ENCODE data around the gene TUFM.

The TUFM gene

DNA sequence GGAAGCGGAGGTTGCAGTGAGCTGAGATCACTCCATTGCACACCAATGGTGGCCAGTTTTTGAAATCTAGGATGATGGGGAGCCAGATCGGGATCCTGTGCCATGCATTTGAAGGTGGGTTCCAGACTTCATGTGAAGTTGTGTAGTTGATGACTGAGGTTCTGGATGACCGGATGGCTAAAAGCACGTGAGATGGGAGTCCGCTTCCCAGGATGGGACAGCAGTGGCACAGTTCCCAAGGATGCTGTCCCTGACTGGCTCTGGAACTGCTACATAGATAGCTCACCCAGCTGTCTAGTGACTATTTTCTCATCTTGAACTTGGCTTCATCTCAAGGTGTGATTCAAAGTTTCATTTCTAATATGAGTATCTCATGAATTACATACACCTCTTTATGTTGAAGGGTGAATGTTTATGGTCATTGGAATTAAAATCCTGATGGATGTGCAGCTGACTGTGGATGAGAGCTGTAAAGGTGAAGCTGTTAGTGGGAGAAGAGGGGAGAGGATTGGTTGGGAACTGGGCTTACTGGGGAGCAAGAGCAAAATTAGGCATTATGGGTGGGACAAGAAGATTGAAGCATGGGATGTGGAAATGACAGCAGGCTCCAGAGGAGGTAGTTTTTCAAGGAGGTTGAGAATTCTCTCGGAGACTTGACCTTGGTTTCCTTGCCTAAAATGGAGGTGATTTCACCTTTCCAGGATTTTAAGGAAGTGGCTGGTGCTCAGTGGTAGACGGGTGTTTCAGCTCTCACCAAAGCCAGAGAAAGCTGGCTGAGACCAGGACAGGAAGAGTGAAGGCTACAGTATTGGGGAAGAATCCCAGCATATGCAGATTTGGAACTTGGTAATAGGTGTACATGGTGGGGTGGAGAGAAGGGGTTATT lies 8.2 kb downstream of the TUFM start:
- H3K4me3 ChIP-seq (ENCODE audit: low read length), result no peak overlapping the region

DNA sequence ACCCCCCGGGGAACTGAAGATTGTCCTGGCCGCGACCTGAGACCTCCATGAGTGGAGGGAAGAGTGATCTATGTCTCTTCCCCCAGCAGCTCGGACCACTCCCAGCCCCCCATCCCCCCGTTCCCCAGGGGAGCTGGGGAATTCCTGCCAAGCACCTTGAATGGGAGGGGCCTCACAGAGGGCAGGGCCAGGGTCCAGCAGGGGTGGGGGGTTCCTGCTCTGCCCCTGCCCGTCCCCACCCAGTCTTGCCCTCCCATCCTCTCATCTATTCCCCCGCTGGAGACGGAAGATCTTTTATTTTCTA lies 9.4 kb downstream of the TUFM start:
- no peak overlapping the region for H3K4me3 ChIP-seq (ENCODE audit: low read length)
- no peak for TF ChIP-seq ZNF274 (IDR thresholded peaks at IDR 0.05; ENCODE audit: low read depth, low read length)

More for the DNA sequence above, 8.2 kb downstream of the TUFM start:
- no peak for TF ChIP-seq ZNF274 (IDR thresholded peaks at IDR 0.05; ENCODE audit: low read depth, low read length)

DNA sequence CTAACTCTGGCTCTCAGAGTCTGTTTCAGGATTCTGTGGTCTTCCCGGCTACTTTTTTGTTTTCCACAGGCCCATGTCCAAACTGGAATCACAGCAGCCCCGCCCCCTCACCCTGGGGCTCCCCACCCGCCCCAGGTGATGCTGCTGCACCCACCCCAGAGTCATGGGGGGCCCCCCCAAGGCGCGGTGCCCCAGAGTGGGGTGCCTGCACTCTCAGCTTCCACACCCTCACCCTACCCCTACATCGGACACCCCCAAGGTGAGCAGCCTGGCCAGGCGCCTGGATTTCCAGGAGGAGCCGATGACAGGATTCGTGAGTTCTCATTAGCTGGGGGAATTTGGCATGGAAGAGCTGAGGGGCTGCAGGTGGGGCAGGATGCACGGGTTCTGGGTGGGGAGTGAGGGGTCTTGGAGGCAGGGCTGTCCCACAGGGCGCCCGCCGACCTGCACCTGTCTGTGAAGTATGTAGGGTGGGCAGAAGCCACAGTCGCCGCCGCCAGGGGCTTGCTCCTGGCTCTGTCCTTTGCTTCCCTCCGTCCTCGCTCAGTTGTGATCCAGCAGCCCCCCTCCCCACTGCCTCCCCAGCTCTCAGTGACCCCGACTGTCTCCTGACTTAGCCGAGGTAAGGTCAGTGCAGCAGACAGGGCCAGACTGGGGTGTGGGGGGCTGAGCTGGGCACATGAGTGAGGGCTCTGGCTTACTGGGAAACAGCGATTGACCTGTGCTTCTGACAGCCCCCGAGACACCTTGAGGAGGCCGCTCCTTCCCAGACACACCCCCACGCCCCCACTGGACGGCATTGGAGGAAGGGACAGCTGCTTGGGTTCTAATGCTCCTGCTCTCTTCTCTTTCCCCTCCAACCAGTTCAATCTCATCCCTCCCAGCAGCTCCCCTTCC lies 10.0 kb downstream of the TUFM start:
- H3K4me3 ChIP-seq (ENCODE audit: low read length), result no peak overlapping the region
- no peak for TF ChIP-seq ZNF274 (IDR thresholded peaks at IDR 0.05; ENCODE audit: low read depth, low read length)

DNA sequence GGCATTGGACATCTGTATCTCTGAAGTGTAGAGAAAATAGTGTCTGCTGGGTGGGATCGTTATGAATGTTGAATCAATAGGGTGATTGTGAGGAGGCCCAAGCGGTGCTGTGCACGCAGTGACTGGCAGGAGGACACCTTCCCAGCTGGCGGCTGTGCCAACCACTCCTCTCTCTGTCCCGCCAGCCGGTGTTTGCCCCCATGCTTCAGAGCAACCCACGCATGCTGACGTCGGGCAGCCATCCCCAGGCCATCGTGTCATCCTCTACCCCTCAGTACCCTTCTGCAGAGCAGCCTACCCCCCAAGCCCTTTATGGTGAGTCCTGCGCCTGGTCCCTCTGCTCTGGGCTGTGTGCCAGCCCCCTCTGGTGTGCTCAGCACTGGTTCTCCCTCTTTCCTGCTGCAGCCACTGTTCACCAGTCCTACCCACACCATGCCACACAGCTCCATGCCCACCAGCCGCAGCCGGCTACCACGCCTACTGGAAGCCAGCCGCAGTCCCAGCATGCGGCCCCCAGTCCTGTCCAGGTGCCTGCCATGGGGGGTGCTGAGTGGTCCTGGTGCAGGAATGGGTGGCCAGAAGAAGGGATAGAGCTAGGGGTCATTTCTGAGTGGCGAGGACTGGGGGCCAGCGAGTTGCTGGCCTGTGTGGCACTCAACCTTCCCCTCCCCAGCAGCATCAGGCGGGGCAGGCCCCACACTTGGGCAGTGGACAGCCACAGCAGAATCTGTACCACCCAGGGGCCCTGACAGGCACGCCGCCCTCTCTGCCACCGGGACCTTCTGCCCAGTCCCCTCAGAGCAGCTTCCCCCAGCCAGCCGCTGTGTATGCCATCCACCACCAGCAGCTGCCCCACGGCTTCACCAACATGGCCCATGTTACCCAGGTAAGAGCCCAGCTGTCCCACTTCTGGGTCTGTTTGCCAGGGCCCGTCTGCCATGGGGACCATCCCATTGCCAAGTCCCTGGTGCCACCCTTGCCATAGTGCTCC lies 11.0 kb downstream of the TUFM start:
- H3K4me3 ChIP-seq (ENCODE audit: low read length), result no peak overlapping the region
- no peak for TF ChIP-seq ZNF274 (IDR thresholded peaks at IDR 0.05; ENCODE audit: low read depth, low read length)

DNA sequence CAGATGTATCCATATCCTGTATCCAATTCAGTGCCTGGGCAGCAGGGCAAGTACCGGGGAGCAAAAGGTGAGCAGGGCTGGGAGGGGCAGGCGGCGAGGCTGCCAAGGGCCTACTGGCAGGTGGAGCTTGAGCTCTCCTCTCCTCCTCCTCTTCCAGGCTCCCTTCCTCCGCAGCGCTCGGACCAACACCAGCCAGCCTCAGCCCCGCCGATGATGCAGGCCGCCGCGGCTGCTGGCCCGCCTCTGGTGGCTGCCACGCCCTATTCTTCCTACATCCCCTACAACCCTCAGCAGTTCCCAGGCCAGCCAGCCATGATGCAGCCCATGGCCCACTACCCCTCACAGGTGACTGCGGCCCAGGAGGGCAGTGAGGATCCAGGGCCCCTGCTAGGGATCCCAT lies 11.8 kb downstream of the TUFM start:
- TF ChIP-seq ZNF274 (IDR thresholded peaks at IDR 0.05; ENCODE audit: low read depth, low read length), result no peak

DNA sequence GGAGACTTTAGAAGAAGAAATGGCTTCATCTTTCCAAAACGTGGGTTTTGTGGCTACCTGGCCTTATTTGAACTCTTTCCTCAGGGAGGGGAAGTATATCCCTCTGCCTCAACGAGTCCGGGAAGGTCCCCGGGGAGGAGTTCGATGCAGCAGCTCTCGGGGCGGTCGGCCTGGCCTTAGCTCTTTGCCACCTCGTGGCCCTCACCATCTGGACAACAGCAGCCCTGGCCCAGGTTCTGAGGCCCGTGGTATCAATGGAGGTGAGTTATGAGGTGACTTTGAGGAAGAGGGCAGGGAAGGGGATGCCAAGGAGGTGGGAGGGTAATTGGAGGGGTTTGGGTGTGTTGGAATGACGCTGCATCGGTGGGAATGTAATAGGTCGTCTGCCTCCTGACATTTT lies 15.6 kb downstream of the TUFM start:
- no peak for TF ChIP-seq ZNF274 (IDR thresholded peaks at IDR 0.05; ENCODE audit: low read depth, low read length)
- H3K4me3 ChIP-seq (ENCODE audit: low read length), result no peak overlapping the region

More for the DNA sequence above, 11.8 kb downstream of the TUFM start:
- H3K4me3 ChIP-seq (ENCODE audit: low read length), result no peak overlapping the region

DNA sequence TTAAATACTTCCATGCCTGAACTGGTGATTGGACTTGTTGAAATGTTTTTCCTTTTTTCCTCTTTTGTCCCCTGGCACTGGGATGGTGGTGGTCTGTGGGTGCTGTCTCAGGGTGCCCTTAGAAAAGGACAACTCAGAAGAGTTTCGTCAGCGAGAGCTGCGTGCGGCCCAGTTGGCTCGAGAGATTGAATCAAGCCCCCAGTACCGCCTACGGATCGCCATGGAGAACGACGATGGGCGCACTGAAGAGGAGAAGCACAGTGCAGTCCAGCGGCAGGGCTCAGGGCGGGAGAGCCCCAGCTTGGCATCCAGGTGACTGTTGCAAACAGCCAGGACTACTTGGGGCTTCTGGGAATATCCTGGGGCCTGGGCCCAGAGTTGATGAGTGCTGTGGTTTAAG lies 16.4 kb downstream of the TUFM start:
- no peak for TF ChIP-seq ZNF274 (IDR thresholded peaks at IDR 0.05; ENCODE audit: low read depth, low read length)
- H3K4me3 ChIP-seq (ENCODE audit: low read length), result no peak overlapping the region

DNA sequence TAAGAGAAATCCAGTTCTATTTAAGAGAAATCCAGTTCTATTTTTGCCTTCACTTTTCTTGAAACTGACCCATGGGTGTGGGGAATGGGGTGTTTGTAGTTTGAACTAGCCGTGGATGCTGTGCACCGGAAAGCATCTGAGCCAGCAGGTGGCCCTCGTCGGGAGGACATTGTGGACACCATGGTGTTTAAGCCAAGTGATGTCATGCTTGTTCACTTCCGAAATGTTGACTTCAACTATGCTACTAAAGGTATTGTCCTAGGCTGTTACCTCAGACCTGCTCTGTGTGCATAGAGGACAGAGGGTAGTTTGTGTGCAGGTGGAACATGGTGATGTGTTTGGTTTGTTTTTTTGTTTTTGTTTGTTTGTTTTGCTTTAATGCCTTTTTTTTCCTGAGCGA lies 20.0 kb downstream of the TUFM start:
- TF ChIP-seq ZNF274 (IDR thresholded peaks at IDR 0.05; ENCODE audit: low read depth, low read length), result no peak
- no peak overlapping the region for H3K4me3 ChIP-seq (ENCODE audit: low read length)

DNA sequence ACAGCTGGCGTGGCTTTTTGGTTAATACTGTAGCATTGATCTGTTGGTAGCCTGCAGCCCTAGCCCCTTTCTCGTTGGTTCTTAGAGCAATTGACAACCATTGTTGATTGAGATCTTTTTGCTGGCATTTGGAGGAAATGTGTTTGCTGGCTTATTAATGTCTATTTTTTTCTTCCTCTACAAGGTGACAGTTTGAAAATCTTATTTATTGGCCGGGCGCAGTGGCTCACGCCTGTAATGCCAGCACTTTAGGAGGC lies 21.5 kb downstream of the TUFM start:
- no peak for TF ChIP-seq ZNF274 (IDR thresholded peaks at IDR 0.05; ENCODE audit: low read depth, low read length)
- peak overlapping the region; percentile 97 for H3K4me3 ChIP-seq (ENCODE audit: low read length)

DNA sequence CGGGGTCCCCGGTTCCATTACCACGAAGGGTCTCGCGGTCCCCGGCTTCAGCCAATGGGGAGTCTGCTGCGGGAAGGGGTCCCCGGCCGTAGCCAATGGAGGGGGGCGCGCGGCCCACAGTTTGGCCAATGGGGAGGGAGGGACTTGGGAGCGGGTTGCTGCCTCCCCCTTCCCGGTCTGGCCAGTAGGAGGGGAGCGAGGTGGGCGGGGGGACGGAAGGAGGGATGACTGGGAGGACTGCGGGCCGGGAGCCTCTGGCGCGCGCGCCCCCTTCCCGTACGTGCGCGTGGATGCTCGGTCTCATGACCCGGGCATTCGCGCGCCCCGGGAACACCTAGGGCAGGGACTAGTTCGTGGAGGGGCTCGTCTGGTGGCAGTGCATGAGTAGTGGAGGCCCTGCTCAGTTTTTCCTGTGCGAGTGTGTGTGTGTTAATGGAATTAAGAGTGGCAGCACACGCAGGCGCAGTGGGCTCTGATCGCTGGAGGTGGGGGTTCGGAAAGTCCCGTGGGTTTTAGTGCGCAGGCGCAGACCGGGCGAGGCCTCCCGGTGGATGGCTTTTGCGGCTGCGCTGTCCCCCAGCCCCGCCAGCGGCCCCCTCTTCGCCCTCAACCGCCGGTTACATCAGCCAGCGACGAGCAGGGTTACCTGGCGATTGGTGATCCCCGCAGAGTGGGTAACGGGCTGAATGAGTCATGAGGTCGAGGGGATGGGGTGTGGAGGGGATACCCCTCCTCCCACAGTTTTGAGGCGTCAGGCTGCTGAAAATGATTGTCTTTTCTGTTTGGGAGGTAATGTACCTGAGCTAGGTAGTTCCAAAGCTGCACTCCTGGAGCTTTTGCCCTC lies 22.1 kb downstream of the TUFM start:
- TF ChIP-seq ZNF274 (IDR thresholded peaks at IDR 0.05; ENCODE audit: low read depth, low read length), result no peak
- H3K4me3 ChIP-seq (ENCODE audit: low read length), result peak overlapping the region; percentile 97

DNA sequence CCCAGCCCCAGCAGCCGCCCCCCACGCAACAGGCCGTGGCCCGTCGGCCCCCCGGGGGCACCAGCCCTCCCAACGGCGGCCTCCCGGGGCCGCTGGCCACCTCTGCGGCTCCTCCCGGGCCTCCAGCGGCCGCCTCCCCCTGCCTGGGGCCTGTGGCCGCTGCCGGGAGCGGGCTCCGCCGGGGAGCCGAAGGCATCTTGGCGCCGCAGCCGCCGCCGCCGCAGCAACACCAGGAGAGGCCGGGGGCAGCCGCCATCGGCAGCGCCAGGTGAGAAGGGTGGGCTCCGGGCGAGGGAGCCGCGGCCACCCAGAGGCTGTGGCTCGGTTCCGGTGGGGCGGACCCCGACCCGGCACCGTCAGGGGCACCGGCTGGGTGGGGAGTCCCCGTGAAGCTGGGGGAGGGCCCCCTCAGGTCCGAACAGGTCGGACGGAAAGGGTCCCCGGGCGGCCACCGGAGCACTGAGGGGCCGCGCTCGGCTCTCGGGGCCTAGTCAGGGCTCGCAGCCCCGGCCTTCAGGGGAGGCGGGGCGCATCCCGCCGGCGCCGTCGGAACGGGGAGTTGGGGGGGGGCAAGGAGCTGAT lies 22.8 kb downstream of the TUFM start:
- TF ChIP-seq ZNF274 (IDR thresholded peaks at IDR 0.05; ENCODE audit: low read depth, low read length), result no peak
- H3K4me3 ChIP-seq (ENCODE audit: low read length), result peak overlapping the region; percentile 97

DNA sequence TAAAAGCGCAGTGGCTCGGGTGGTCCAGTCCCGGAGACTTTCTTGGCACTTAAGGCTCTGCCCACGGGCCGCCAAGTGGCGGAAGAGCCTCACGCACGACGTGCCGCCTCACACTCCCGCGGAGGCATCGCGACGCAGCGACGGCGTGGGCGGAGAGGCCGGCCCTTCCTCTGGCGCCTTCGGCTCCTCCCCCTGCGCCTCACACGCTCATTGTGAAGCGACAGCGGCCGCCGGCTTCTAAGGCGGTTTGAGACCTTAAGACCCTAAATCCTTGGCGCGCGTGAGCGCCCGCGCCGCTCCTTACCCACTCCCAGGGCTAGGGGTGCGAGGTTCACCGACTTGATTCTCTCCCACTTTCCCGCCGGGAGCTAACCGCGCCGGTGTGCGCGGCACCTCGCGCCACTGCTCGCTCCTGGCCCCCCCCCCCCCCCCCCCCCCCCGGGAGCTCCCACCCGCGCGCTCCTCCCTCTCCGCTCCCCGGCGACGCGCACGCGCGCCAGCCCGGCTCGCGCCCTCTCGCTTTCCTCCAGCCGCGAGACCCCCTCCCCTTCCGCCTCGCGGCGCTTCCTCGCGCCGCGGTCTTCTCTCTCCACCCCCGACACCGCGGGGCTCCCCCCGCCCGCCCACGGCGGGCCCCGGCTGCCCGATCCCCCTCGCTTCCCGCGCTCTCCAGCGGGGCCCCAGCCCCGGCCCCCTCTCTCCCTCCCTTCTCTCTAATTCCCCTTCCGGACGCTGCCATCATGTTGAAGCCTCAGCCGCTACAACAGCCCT lies 23.4 kb downstream of the TUFM start, which contains the start of gene ATXN2L:
Gene ATXN2L, plus strand, starts transcription at position 480 of the 771 bp plus-strand sequence. Its CDS starts 261 bp downstream, at position 741.
- no peak for TF ChIP-seq ZNF274 (IDR thresholded peaks at IDR 0.05; ENCODE audit: low read depth, low read length)
- peak within 1 kb of the TSS; percentile 97 for H3K4me3 ChIP-seq (ENCODE audit: low read length)

Measured in GM08714 (cell line).